Brain microvascular endothelial cell (primary cell): Measurements from ENCODE around the gene EYA3.

Source experiments
- DNase-seq: peaks from one replicate; pipeline ENCODE4 v3.0.0-alpha.2; 2020
- H3K27ac ChIP-seq: fragments of 250-450 bp; sonication (Bioruptor Pico); 2 replicates; pipeline ENCODE4 v1.5.1; 2020; ENCODE audit warnings: mild to moderate bottlenecking, moderate library complexity
- H3K27me3 ChIP-seq: fragments of 250-450 bp; sonication (Bioruptor Pico); replicated peaks from 2 replicates; pipeline ENCODE4 v1.5.1; 2020; ENCODE audit warnings: mild to moderate bottlenecking
- H3K36me3 ChIP-seq: fragments of 250-450 bp; sonication (Bioruptor Pico); replicated peaks from 2 replicates; pipeline ENCODE4 v1.5.1; 2020; ENCODE audit warnings: mild to moderate bottlenecking
- H3K4me3 ChIP-seq: 2 replicates; pipeline ENCODE4 v1.5.1; 2011; ENCODE audit warnings: low read depth, mild to moderate bottlenecking, control low read depth, low read length, moderate library complexity
- CTCF ChIP-seq: IDR thresholded peaks from 2 replicates; pipeline ENCODE4 v1.5.1; 2011; ENCODE audit warnings: low read depth, mild to moderate bottlenecking, moderate library complexity, low read length, control low read depth, inconsistent platforms; ENCODE audit errors: missing control alignments
- in situ Hi-C: cut with HindIII; loops from 2 replicates; pipeline ENCODE4 v1.10.0; 2017; ENCODE audit warnings: low sequenced_read_pairs, low pct_ligation_motif_present

Gene EYA3

GRCh38 chr1:28046716-28047115, 41.7 kb downstream of the EYA3 start:
- Histone ChIP-seq H3K36me3 (peaks cover 2% of the 10 kb centered on the region), H3K27me3 (no peaks in the 10 kb centered on the region), H3K27ac (no peak overlapping the region), H3K4me3 (no peak overlapping the region)
- in situ Hi-C loops, result no loop called here
- TF ChIP-seq CTCF, result no peak
- DNase-seq, result no peak

GRCh38 chr1:28045777-28046176, 42.6 kb downstream of the EYA3 start:
- no peak for DNase-seq
- Histone ChIP-seq H3K4me3 (no peak overlapping the region), H3K27ac (no peak overlapping the region), H3K27me3 (no peaks in the 10 kb centered on the region), H3K36me3 (peaks cover 8% of the 10 kb centered on the region)
- TF ChIP-seq CTCF, result no peak
- in situ Hi-C loops, result no loop called here

GRCh38 chr1:28044399-28044798, 44.0 kb downstream of the EYA3 start:
- H3K36me3 ChIP-seq, result peaks cover 8% of the 10 kb centered on the region
- no peaks in the 10 kb centered on the region for H3K27me3 ChIP-seq
- no peak for DNase-seq
- H3K27ac ChIP-seq, result no peak overlapping the region
- no peak overlapping the region for H3K4me3 ChIP-seq
- in situ Hi-C loops, result no loop called here
- no peak for TF ChIP-seq CTCF

DNA sequence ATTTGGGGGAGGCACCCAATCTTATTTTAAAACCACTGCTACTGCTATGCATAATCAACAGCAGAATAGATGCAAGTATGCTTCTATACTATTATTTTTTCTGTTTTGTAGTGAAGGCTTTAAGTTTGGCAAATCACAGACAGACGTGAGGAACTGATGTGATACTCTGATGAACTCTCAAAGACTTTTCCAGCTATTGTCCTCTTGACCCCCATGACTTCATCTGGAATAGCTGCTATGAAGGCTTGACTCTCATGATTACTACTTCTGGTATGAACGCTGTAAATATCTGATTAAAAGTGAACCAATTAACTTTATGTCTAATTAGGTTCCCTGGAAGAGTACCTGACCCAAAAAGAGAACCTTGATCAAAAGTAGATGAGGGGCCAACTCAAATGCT, 49.1 kb downstream of the EYA3 start:
- Histone ChIP-seq H3K27me3 (no peaks in the 10 kb centered on the region), H3K27ac (peak overlapping the region; percentile 54), H3K4me3 (no peak overlapping the region), H3K36me3 (peaks cover 8% of the 10 kb centered on the region)
- TF ChIP-seq CTCF, result no peak
- in situ Hi-C loops, result no loop called here
- no peak for DNase-seq

GRCh38 chr1:28037946-28038345, 50.5 kb downstream of the EYA3 start:
- Histone ChIP-seq H3K36me3 (peaks cover 8% of the 10 kb centered on the region), H3K4me3 (no peak overlapping the region), H3K27ac (no peak overlapping the region), H3K27me3 (no peaks in the 10 kb centered on the region)
- DNase-seq, result no peak
- no peak for TF ChIP-seq CTCF
- in situ Hi-C loops, result no loop called here

DNA sequence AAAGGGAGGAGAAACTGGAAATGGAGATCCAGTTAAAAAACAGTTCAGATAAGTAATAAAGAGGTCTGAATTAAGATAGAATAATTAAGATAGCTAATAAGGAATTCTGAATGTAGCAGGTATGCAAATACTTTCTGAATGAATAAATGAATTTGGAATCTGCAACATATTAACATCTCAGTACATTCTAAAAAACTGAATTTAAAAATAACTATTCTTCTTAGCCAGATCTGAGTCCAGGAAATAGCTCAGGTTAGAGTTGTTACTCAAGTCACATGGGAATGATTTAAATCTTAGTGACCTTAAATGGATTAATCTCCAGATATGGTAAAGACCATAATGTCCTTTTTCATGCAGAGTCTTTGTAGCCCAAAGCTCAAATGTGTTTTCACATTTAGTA, 51.2 kb downstream of the EYA3 start:
- no peak for TF ChIP-seq CTCF
- no peak overlapping the region for H3K4me3 ChIP-seq
- no peak for DNase-seq
- in situ Hi-C loops, result no loop called here
- H3K36me3 ChIP-seq, result peaks cover 8% of the 10 kb centered on the region
- no peaks in the 10 kb centered on the region for H3K27me3 ChIP-seq
- no peak overlapping the region for H3K27ac ChIP-seq
